ENCODE measurements around the gene CD84.
A peak's percentile ranks its signal among the peaks of the same experiment; 100 is the strongest.
"Not testable (repeated sequence)": the region's sequence is repeated elsewhere in the genome, so short reads cannot be mapped to it uniquely, and the experiment has no call there.

Gene CD84

DNA sequence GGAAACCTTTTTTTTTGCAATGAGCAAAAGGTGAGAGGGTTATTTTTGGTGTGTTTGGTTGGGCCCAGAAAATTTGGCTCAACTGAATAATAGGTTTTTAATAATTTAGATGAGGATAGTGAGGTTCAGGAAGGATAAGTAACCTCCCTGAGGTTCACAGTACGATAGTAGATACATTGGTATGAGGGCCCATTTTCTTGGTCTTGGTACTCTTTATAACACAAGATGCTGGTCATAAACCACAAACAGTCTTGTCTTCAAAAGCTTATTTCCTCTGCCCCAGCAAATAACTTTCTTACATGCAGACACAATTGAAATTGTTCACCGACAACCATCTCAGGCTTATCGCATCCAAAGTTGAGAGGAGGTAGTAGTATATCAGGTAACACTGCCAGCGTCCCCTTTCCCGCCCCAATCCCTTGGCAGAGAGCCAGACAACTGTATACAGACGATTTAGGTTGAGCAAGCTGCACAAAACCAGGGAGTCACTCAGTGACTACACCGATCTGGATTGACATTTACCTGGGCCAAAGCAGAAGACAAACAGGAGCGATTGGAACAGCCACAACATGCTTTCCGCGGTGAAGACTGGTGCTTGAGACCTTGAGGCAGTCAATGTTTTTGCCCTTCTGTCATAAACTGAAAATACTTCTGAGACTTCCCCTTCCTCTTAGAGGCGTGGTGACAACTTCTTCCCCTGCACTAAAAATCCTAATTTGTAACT lies 56.5 kb downstream of the CD84 start, which contains the start of gene SLAMF6:
SLAMF6 (minus strand) TSS at position 634 of the 724 bp plus-strand sequence; CDS start at position 571, 63 bp downstream.
- H3K4me3 ChIP-seq (ENCODE audit: low read depth, low read length): no peak within 1 kb of the TSS
- DNase-seq (ENCODE audit: low read depth): peak; percentile 24
- TF ChIP-seq, protein P1, sequence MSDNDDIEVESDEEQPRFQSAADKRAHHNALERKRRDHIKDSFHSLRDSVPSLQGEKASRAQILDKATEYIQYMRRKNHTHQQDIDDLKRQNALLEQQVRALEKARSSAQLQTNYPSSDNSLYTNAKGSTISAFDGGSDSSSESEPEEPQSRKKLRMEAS (IDR thresholded peaks at IDR 0.05; ENCODE audit: low read depth, low read length): no peak

DNA sequence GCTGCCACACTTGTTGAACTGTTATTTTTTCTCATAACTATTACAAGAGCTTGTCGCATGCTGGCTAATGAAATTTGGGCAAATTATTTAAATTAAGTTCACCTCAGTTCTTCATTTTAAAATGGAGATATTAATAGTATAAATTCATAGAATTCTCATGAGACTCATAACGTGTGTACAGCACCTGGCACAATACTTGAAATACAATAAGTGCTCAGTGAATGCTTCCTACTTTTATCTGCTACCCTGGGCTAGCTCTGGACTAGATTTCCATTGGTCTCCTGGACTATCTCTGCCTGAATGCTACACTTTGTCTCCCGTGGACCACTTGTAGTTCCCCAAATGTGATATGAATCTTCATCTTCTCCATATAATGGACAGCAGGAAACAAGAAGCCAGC lies 57.2 kb downstream of the CD84 start:
- no peak for DNase-seq (ENCODE audit: low read depth)
- TF ChIP-seq POLR2A (IDR thresholded peaks at IDR 0.05; ENCODE audit: extremely low read depth, insufficient read length): no peak
- no peak for TF ChIP-seq MYC (IDR thresholded peaks at IDR 0.05; ENCODE audit: low read depth, low read length)
- TF ChIP-seq, protein P1 (IDR thresholded peaks at IDR 0.05; ENCODE audit: low read depth, low read length): no peak
- TF ChIP-seq, protein P2, sequence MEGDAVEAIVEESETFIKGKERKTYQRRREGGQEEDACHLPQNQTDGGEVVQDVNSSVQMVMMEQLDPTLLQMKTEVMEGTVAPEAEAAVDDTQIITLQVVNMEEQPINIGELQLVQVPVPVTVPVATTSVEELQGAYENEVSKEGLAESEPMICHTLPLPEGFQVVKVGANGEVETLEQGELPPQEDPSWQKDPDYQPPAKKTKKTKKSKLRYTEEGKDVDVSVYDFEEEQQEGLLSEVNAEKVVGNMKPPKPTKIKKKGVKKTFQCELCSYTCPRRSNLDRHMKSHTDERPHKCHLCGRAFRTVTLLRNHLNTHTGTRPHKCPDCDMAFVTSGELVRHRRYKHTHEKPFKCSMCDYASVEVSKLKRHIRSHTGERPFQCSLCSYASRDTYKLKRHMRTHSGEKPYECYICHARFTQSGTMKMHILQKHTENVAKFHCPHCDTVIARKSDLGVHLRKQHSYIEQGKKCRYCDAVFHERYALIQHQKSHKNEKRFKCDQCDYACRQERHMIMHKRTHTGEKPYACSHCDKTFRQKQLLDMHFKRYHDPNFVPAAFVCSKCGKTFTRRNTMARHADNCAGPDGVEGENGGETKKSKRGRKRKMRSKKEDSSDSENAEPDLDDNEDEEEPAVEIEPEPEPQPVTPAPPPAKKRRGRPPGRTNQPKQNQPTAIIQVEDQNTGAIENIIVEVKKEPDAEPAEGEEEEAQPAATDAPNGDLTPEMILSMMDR (IDR thresholded peaks at IDR 0.05; ENCODE audit: low read depth, low read length): no peak
- H3K4me3 ChIP-seq (ENCODE audit: low read depth, low read length): no peak overlapping the region

DNA sequence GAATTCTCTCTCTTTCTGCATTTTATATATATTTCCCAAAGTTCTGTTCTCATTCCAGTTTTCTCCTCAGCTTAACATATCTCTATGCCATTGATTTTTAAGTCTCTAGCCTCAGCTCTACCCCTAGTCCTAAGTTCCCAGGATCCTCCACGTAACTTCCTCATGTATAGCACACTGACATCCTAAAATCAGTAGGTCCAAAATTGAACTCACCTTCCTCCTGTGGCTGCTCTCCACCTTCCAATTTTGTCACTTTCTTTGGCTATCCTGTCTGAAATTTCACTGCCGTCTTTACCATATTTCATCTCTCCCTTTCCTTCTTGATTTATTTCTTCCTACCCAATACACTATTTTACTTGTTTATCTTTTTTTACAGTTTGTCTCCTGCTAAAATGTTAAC lies 57.7 kb downstream of the CD84 start:
- no peak for DNase-seq (ENCODE audit: low read depth)
- no peak overlapping the region for H3K4me3 ChIP-seq (ENCODE audit: low read depth, low read length)
- TF ChIP-seq, protein P2 (IDR thresholded peaks at IDR 0.05; ENCODE audit: low read depth, low read length): no peak
- TF ChIP-seq POLR2A (IDR thresholded peaks at IDR 0.05; ENCODE audit: extremely low read depth, insufficient read length) (no peak), MYC (IDR thresholded peaks at IDR 0.05; ENCODE audit: low read depth, low read length) (no peak)
- TF ChIP-seq, protein P1 (IDR thresholded peaks at IDR 0.05; ENCODE audit: low read depth, low read length): no peak

DNA sequence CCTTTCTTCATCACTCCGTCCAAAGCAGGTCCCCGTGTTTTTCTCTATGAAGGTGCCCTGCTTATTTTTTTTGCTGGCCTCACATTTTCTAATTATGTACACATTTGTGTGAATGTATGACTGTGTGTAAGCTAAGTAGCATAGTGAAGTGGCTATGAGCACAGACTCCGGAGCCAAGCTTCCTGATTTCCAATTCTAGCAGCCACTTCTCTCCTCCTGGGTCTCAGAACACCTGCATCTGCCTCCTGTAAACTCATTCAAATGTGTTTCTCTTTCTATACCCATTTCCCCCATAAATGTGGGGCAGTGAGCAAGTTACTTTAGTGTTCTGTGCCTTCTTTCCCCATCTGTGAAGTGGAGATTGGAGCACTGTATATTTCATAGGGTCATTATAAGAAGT lies 58.3 kb downstream of the CD84 start:
- TF ChIP-seq, protein P1 (IDR thresholded peaks at IDR 0.05; ENCODE audit: low read depth, low read length): no peak
- no peak for TF ChIP-seq POLR2A (IDR thresholded peaks at IDR 0.05; ENCODE audit: extremely low read depth, insufficient read length)
- TF ChIP-seq, protein P2 (IDR thresholded peaks at IDR 0.05; ENCODE audit: low read depth, low read length): no peak
- no peak for TF ChIP-seq MYC (IDR thresholded peaks at IDR 0.05; ENCODE audit: low read depth, low read length)
- H3K4me3 ChIP-seq (ENCODE audit: low read depth, low read length): no peak overlapping the region
- DNase-seq (ENCODE audit: low read depth): no peak

DNA sequence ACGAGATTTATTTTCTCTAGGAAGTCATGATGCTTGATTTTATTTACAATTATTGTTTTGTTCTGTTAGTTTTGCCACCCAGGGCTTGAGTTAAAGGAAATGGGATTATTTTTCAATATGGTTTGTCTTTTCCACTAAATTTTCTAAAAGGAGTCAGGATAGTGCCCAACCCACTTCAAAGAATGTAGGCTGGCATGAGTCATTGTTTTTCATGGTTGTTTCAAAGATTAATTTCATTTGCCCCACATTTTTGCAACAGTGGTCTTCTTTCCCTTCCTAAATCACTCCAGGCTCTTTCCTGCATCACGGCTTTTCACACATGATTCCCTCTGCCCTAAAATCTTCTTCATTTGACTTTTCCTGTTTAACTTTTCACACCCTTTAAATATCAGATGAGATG lies 58.7 kb downstream of the CD84 start:
- H3K4me3 ChIP-seq (ENCODE audit: low read depth, low read length): no peak overlapping the region
- TF ChIP-seq MYC (IDR thresholded peaks at IDR 0.05; ENCODE audit: low read depth, low read length) (no peak), POLR2A (IDR thresholded peaks at IDR 0.05; ENCODE audit: extremely low read depth, insufficient read length) (no peak)
- TF ChIP-seq, protein P2 (IDR thresholded peaks at IDR 0.05; ENCODE audit: low read depth, low read length): no peak
- TF ChIP-seq, protein P1 (IDR thresholded peaks at IDR 0.05; ENCODE audit: low read depth, low read length): no peak
- no peak for DNase-seq (ENCODE audit: low read depth)

DNA sequence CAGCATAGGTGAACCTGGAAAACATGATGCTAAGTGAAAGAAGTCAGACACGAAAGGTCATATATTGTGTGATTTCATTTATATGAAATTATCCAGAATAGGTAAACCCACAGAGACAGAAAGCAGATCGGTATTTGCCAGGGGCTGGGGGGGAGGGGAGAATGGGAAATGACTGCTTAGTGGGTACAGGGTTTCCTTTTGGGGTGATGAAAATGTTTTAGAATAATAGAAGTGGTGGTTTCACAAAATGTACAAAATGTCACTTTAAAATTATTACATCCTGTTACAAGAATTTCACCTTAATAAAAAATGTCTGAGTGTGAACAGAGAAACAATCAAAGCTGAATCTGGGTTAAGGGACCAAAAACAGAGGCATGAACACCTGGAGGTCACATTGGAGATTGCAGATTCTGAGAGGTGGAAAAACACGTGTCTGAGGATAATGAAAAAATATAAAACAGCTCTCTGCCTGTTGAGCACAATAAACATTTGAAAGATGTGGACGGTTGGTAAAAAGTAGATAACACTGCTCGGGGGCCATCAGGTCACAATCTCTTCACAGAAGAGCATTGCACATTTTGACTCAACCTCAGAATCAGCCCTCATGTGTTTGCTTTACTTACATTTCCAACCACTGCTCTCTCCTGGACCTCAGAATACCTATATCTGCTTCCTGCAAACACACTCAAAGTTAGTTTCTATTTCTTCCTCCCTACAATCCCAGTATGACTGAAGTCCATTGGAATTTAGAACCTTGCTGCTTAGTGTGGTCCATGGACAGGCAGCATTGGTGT lies 59.5 kb downstream of the CD84 start:
- TF ChIP-seq POLR2A (IDR thresholded peaks at IDR 0.05; ENCODE audit: extremely low read depth, insufficient read length) (no peak), MYC (IDR thresholded peaks at IDR 0.05; ENCODE audit: low read depth, low read length) (no peak)
- TF ChIP-seq, protein P2 (IDR thresholded peaks at IDR 0.05; ENCODE audit: low read depth, low read length): no peak
- TF ChIP-seq, protein P1 (IDR thresholded peaks at IDR 0.05; ENCODE audit: low read depth, low read length): no peak
- no peak for DNase-seq (ENCODE audit: low read depth)
- H3K4me3 ChIP-seq (ENCODE audit: low read depth, low read length): no peak overlapping the region

DNA sequence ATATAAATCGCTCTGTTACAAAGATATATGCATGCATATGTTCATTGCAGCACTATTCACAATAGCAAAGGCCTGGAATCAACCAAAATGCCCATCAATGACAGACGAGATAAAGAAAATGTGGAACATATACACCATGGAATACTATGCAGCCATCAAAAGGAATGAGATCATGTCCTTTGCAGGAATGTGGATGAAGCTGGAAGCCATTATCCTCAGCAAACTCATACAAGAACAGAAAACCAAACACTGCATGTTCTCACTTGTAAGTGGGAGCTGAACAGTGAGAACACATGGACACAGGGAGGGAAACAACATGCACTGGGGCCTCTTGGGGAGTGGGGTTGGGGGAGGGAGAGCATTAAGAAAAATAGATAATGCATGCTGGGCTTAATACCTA lies 61.8 kb downstream of the CD84 start:
- H3K4me3 ChIP-seq (ENCODE audit: low read depth, low read length); DNase-seq (ENCODE audit: low read depth): not testable (repeated sequence)

DNA sequence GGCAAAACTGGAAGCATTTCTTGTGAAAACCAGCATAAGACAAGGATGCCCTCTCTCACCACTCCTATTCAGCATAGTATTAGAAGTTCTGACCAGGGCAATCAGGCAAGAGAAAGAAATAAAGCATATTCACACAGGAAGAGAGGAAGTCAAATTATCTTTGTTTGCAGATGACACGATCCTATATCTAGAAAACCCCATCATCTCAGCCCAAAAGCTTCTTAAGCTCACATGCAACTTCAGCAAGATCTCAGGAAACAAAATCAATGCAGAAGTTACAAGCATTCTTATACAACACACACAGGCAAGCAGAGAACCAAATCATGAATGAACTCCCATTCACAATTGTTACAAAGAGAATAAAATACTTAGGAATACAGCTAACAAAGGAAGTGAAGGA lies 63.4 kb downstream of the CD84 start:
- H3K4me3 ChIP-seq (ENCODE audit: low read depth, low read length); DNase-seq (ENCODE audit: low read depth): not testable (repeated sequence)
